Stomach (tissue), 9 donors: ENCODE measurements around the gene CD52. TPM values are rescaled to one million over a fixed set of nuclear protein-coding genes. Genes with fewer than 3 reads are reported as not detected.

Experiments
- DNase-seq, 2 donors: peaks; one replicate each; pipeline versions ENCODE4 v3.0.0 to v3.0.0-alpha.2; 2013 to 2019
- H3K27ac ChIP-seq, 5 donors: fragments of 200-600 bp in 4 of 5; sonication (generic) in 4 of 5; one replicate each; pipeline ENCODE4 v1.5.1; 2013 to 2019; ENCODE audit warnings: mild to moderate bottlenecking in 1 of 5, moderate library complexity in 1 of 5
- H3K27me3 ChIP-seq, 3 donors: fragments of 200-600 bp; sonication (generic); one replicate each; pipeline ENCODE4 v1.5.1; 2017 to 2019; ENCODE audit warnings: mixed run types in 1 of 3
- H3K36me3 ChIP-seq, 4 donors: fragments of 200-600 bp; sonication (generic); 1 replicate in 3 of 4; 2 replicates in 1 of 4; pipeline ENCODE4 v1.5.1; 2016 to 2019
- H3K4me1 ChIP-seq, 4 donors: fragments of 200-600 bp; sonication (generic); one replicate each; pipeline ENCODE4 v1.5.1; 2016 to 2019
- H3K4me3 ChIP-seq, 4 donors: fragments of 200-600 bp; sonication (generic) in 3 of 4; one replicate each; pipeline ENCODE4 v1.5.1; 2016 to 2019; ENCODE audit warnings: mild to moderate bottlenecking in 1 of 4
- H3K9me3 ChIP-seq, 4 donors: fragments of 200-600 bp; sonication (generic); one replicate each; pipeline ENCODE4 v1.5.1; 2016 to 2019
- CTCF ChIP-seq, 7 experiments: fragments of 450-650 bp in 4 of 7; fragments of 200-600 bp in 3 of 7; sonication (generic) in 3 of 7; IDR thresholded peaks; one replicate each; pipeline ENCODE4 v1.5.1; 2016 to 2019; ENCODE audit warnings: antibody characterized with exemption in 7 of 7, control low read depth in 2 of 7, mild to moderate bottlenecking in 1 of 7
- EP300 ChIP-seq: sonication (generic); formaldehyde crosslinking; IDR thresholded peaks from one replicate; pipeline ENCODE4 v1.6.1; 2017; ENCODE audit warnings: antibody characterized with exemption
- POLR2A ChIP-seq, 4 donors: fragments of 450-650 bp; IDR thresholded peaks; one replicate each; pipeline ENCODE4 v1.6.1; 2016; ENCODE audit warnings: antibody characterized with exemption in 4 of 4, control low read depth in 2 of 4, mild to moderate bottlenecking in 1 of 4, moderate library complexity in 1 of 4
- POLR2AphosphoS5 ChIP-seq, 3 donors: sonication (generic); formaldehyde crosslinking; IDR thresholded peaks; one replicate each; pipeline ENCODE4 v1.6.1; 2016; ENCODE audit warnings: antibody characterized with exemption in 3 of 3
- WGBS, 5 donors: extraction: QIAGEN DNeasy Blood & Tissue Kit in 3 of 5; methylation state at CpG; one replicate each; pipeline versions ENCODE4 v1.1.5 to v1.1.7; 2013 to 2018; 5-methylcytosine and 5-hydroxymethylcytosine counted together
- intact Hi-C: fragments of 100-400 bp; cut with DNase I; formaldehyde crosslinking; loops from one replicate; pipeline ENCODE4 v1.15.1; 2023; ENCODE audit warnings: low total_unique reads
- polyA plus RNA-seq, 3 donors: library from polyadenylated mRNA; stranded (reverse); fragments of 200-250 nt; gene quantifications; one replicate each; pipeline ENCODE4 v1.2.3, GENCODE V29; 2013
- total RNA-seq, 5 donors: library from RNA; depleted of rRNA; stranded (reverse); fragments of >200 nt; gene quantifications; one replicate each; pipeline versions ENCODE4 v1.1.0 to v1.2.3, GENCODE V29; 2014 to 2016
- donor health status: healthy with polysubstance abuse.
- donor health status: Bipolar disorder and iron deficiency.
- donor health status: healthy.

Gene CD52
- total and polyA plus RNA-seq, 8 donors = 5.1 to 68.2 (median 21.2) TPM; not detected in 2

- no peak for DNase-seq
- 86 to 100% (median 93%) methylated on average over 3 to 9 of the region's 9 CpGs for WGBS, 5 donors
- H3K36me3 ChIP-seq = no peaks in the 10 kb centered on the region
- H3K27me3 ChIP-seq = peaks cover 2 to 63% (median 3%) of the 10 kb centered on the region in 3 donors
- TF ChIP-seq POLR2A (IDR thresholded peaks at IDR 0.05) = no peak
- no peak for TF ChIP-seq EP300
- no peak for TF ChIP-seq CTCF (IDR thresholded peaks at IDR 0.05)
- no peak for TF ChIP-seq POLR2AphosphoS5 (IDR thresholded peaks at IDR 0.05)
- peaks cover 3 to 27% (median 5%) of the 10 kb centered on the region in 4 donors for H3K4me1 ChIP-seq
- H3K4me3 ChIP-seq = no peak overlapping the region
- intact Hi-C loops = no loop called here
- no peak overlapping the region for H3K27ac ChIP-seq
- H3K9me3 ChIP-seq = no peaks in the 10 kb centered on the region
Measured at GRCh38 chr1:26354972-26355371, 37.2 kb downstream of the CD52 start.

GRCh38 chr1:26356106-26356505 lies 38.3 kb downstream of the CD52 start:
- Histone ChIP-seq H3K27ac (no peak overlapping the region), H3K4me1 (peaks cover 12 to 38% (median 15%) of the 10 kb centered on the region in 4 donors), H3K9me3 (no peaks in the 10 kb centered on the region), H3K27me3 (peaks cover 13 to 75% (median 14%) of the 10 kb centered on the region in 3 donors), H3K4me3 (no peak overlapping the region), H3K36me3 (no peaks in the 10 kb centered on the region)
- no peak for DNase-seq
- intact Hi-C loops = no loop called here
- 85 to 95% (median 88%) methylated on average over 5 of the region's 5 CpGs for WGBS, 5 donors
- no peak for TF ChIP-seq POLR2A (IDR thresholded peaks at IDR 0.05)

- Histone ChIP-seq H3K4me3 (no peak overlapping the region), H3K27me3 (peaks cover 15 to 85% (median 18%) of the 10 kb centered on the region in 3 donors), H3K9me3 (no peaks in the 10 kb centered on the region), H3K36me3 (no peaks in the 10 kb centered on the region), H3K27ac (no peak overlapping the region), H3K4me1 (peaks cover 12 to 41% (median 15%) of the 10 kb centered on the region in 4 donors)
- TF ChIP-seq CTCF (IDR thresholded peaks at IDR 0.05) (no peak), EP300 (no peak), POLR2A (IDR thresholded peaks at IDR 0.05) (no peak), POLR2AphosphoS5 (IDR thresholded peaks at IDR 0.05) (no peak)
- intact Hi-C loops = no loop called here
- peak; percentile 61 to 62 for DNase-seq
- WGBS, 5 donors = 41 to 67% (median 57%) methylated on average over 6 to 10 of the region's 10 CpGs
Measured at GRCh38 chr1:26357121-26357602, 39.4 kb downstream of the CD52 start.

GRCh38 chr1:26358411-26359384 lies 40.9 kb downstream of the CD52 start:
- peak; percentile 70 to 82 for DNase-seq
- H3K27me3 ChIP-seq = peaks cover 15 to 98% (median 18%) of the 10 kb centered on the region in 3 donors
- H3K4me3 ChIP-seq = no peak overlapping the region
- H3K4me1 ChIP-seq = peaks cover 12 to 44% (median 15%) of the 10 kb centered on the region in 4 donors
- TF ChIP-seq POLR2AphosphoS5 (IDR thresholded peaks at IDR 0.05) (peak in 1 of 3 donors; percentile 56), POLR2A (IDR thresholded peaks at IDR 0.05) (no peak)
- WGBS, 5 donors = 34 to 49% (median 36%) methylated on average over 15 of the region's 15 CpGs
- H3K36me3 ChIP-seq = no peaks in the 10 kb centered on the region
- peak overlapping the region in 2 of 5 donors; percentile 26 to 35 for H3K27ac ChIP-seq
- intact Hi-C loops = no loop called here
- no peaks in the 10 kb centered on the region for H3K9me3 ChIP-seq

GRCh38 chr1:26359981-26360806 lies 42.4 kb downstream of the CD52 start:
- DNase-seq = peak in 1 of 2 donors; percentile 63
- Histone ChIP-seq H3K27me3 (peaks cover 15 to 98% (median 18%) of the 10 kb centered on the region in 3 donors), H3K27ac (no peak overlapping the region), H3K36me3 (no peaks in the 10 kb centered on the region), H3K4me3 (peak overlapping the region; percentile 28 to 39 (median 35)), H3K4me1 (peaks cover 12 to 50% (median 15%) of the 10 kb centered on the region in 4 donors), H3K9me3 (no peaks in the 10 kb centered on the region)
- WGBS, 5 donors = 3 to 6% (median 3%) methylated on average over 48 to 67 of the region's 67 CpGs
- TF ChIP-seq CTCF (IDR thresholded peaks at IDR 0.05) = no peak
- TF ChIP-seq EP300 = no peak
- TF ChIP-seq POLR2AphosphoS5 (IDR thresholded peaks at IDR 0.05) = no peak
- no peak for TF ChIP-seq POLR2A (IDR thresholded peaks at IDR 0.05)
- intact Hi-C loops = no loop called here
